HEK293 (cell line): ENCODE measurements around the gene NUDT3.

Experiments used
- CTCF ChIP-seq: fragments of 450-650 bp; formaldehyde crosslinking; IDR thresholded peaks from 2 replicates; pipeline ENCODE4 v1.5.1; 2016; ENCODE audit warnings: missing biosample characterization, missing genetic modification characterization
- KLF1 ChIP-seq: fragments of 450-650 bp; formaldehyde crosslinking; IDR thresholded peaks from 2 replicates; pipeline ENCODE4 v1.5.1; 2016; ENCODE audit warnings: missing biosample characterization, missing genetic modification characterization
- REST ChIP-seq: fragments of 450-650 bp; formaldehyde crosslinking; IDR thresholded peaks from 2 replicates; pipeline ENCODE4 v1.5.1; 2016; ENCODE audit warnings: missing biosample characterization, missing genetic modification characterization
- TCF7L2 ChIP-seq: IDR thresholded peaks from 2 replicates; pipeline ENCODE4 v1.6.1; 2011; ENCODE audit warnings: low read depth, mild to moderate bottlenecking, inconsistent platforms, low read length, moderate library complexity, borderline replicate concordance
- YY1 ChIP-seq: fragments of 450-650 bp; formaldehyde crosslinking; IDR thresholded peaks from 2 replicates; pipeline ENCODE4 v1.5.1; 2018; ENCODE audit warnings: missing biosample characterization, missing genetic modification characterization
- ZBTB1 ChIP-seq: fragments of 450-650 bp; formaldehyde crosslinking; IDR thresholded peaks from 2 replicates; pipeline ENCODE4 v1.5.1; 2016; ENCODE audit warnings: missing biosample characterization, missing genetic modification characterization
- ZNF132 ChIP-seq: fragments of 450-650 bp; formaldehyde crosslinking; IDR thresholded peaks from 2 replicates; pipeline ENCODE4 v1.5.1; 2017; ENCODE audit warnings: missing biosample characterization, missing genetic modification characterization, borderline replicate concordance
- ZNF138 ChIP-seq: fragments of 450-650 bp; formaldehyde crosslinking; IDR thresholded peaks from 2 replicates; pipeline ENCODE4 v1.5.1; 2016; ENCODE audit warnings: missing biosample characterization, missing genetic modification characterization, borderline replicate concordance
- ZNF561 ChIP-seq: fragments of 450-650 bp; IDR thresholded peaks from 2 replicates; pipeline ENCODE4 v1.5.1; 2018; ENCODE audit warnings: missing biosample characterization, missing genetic modification characterization, borderline replicate concordance
- ZNF629 ChIP-seq: fragments of 450-650 bp; formaldehyde crosslinking; IDR thresholded peaks from 2 replicates; pipeline ENCODE4 v1.5.1; 2017; ENCODE audit warnings: missing biosample characterization, missing genetic modification characterization
- ZNF645 ChIP-seq: fragments of 450-650 bp; formaldehyde crosslinking; IDR thresholded peaks from 2 replicates; pipeline ENCODE4; 2016; ENCODE audit warnings: missing biosample characterization, missing genetic modification characterization
- ZNF747 ChIP-seq: fragments of 450-650 bp; formaldehyde crosslinking; IDR thresholded peaks from 2 replicates; pipeline ENCODE4 v1.5.1; 2016; ENCODE audit warnings: missing biosample characterization, missing genetic modification characterization
- ZNF785 ChIP-seq: fragments of 450-650 bp; formaldehyde crosslinking; IDR thresholded peaks from 2 replicates; pipeline ENCODE4 v1.5.1; 2016; ENCODE audit warnings: missing biosample characterization, missing genetic modification characterization
- ZNF792 ChIP-seq: fragments of 450-650 bp; formaldehyde crosslinking; IDR thresholded peaks from 2 replicates; pipeline ENCODE4 v1.5.1; 2016; ENCODE audit warnings: missing biosample characterization, missing genetic modification characterization

GRCh38 chr6:34259529-34260069, 132.9 kb downstream of the NUDT3 start:
- TF ChIP-seq ZNF747 (no peak), CTCF (tag by site-specific recombination) (no peak), REST (no peak), YY1 (tag by site-specific recombination) (no peak), ZNF561 (tag by site-specific recombination) (no peak), ZNF138 (tag by site-specific recombination) (no peak), ZNF629 (tag by site-specific recombination) (no peak), TCF7L2 (no peak), ZBTB1 (no peak), ZNF792 (tag by site-specific recombination) (no peak), ZNF785 (tag by site-specific recombination) (no peak), KLF1 (tag by site-specific recombination) (no peak), ZNF645 (tag by site-specific recombination) (no peak), ZNF132 (no peak)
